Measurements from ENCODE around the gene CZIB.

DNA sequence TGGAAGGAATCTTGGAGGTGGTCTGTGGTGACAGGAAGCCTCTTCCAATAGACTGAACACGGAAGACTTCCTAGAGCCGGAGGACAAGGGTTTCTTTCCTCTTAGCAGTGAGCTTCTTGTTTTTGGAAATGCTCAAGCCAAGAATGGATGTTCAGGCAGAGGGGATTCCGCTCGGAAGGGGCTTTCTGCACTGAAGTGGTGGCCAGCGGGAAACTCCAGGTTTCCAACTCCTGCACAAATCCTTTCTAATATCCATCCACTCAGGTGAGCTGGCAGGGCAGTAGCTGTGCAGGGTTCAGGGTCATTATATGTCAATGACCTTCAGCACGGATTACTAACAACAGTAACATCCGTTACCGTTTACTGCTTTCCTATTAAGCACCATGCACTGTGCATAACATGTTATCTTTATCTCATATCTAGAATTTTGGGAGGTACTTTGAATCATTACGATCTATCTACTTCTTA is 24.4 kb downstream of the CZIB start:
- TF ChIP-seq, protein P1, sequence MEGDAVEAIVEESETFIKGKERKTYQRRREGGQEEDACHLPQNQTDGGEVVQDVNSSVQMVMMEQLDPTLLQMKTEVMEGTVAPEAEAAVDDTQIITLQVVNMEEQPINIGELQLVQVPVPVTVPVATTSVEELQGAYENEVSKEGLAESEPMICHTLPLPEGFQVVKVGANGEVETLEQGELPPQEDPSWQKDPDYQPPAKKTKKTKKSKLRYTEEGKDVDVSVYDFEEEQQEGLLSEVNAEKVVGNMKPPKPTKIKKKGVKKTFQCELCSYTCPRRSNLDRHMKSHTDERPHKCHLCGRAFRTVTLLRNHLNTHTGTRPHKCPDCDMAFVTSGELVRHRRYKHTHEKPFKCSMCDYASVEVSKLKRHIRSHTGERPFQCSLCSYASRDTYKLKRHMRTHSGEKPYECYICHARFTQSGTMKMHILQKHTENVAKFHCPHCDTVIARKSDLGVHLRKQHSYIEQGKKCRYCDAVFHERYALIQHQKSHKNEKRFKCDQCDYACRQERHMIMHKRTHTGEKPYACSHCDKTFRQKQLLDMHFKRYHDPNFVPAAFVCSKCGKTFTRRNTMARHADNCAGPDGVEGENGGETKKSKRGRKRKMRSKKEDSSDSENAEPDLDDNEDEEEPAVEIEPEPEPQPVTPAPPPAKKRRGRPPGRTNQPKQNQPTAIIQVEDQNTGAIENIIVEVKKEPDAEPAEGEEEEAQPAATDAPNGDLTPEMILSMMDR (IDR thresholded peaks at IDR 0.05) = no peak
- TF ChIP-seq POLR2A (IDR thresholded peaks at IDR 0.05) = no peak
